ENCODE data around the gene TUBA4B.

TUBA4B gene

DNA sequence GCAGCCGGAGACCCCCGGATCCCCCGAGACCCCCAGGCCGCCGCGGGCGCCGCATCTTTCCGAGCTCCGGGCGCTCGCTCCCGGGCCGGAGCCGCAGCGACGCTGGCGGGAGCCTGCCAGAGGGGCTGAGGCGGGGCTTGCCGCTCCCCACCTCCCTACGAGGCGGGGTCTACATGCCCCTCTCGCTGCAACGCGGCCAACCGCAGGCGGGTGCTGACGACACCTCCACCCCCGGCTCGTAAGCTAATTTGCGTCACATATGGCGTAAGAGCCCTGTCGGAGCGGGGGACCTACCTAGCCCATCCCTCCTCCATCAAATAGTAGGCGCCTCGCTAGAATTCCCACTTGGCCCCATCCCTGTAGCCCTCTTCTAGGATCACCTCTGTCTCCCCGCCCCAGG is 56.2 kb downstream of the TUBA4B start, which contains the start of gene PTPRN:
PTPRN (minus strand) TSS at position 124 of the 400 bp plus-strand sequence; CDS start at position 55, 69 bp downstream.
- in situ Hi-C loops (cut with MboI; ENCODE audit: low sequenced_read_pairs) = loop anchor here (25.0 kb wide), 1 partner anchor 272 kb away; the partner anchor contains the start of gene CFAP65

DNA sequence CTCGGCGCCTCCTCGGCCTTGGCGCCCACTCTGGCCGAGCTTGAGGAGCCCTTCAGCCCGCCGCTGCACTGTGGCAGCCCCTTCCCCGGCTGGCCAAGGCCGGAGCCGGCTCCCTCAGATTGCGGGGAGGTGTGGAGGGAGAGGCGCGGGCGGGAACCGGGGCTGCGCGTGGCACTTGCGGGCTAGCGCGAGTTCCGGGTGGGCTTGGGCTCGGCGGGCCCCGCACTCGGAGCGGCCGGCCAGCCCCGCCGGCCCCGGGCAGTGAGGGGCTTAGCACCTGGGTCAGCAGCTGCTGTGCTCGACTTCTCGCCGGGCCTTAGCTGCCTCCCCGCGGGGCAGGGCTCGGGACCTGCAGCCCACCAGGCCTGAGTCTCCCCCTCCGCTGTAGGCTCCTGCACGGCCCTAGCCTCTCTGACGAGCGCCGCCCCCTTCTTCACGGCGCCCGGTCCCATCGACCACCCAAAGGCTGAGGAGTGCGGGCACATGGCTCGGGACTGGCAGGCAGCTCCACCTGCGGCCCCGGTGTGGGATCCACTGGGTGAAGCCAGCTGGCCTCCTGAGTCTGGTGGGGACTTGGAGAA is 59.7 kb downstream of the TUBA4B start:
- in situ Hi-C loops (cut with MboI; ENCODE audit: low sequenced_read_pairs) = loop anchor here (25.0 kb wide), 1 partner anchor 275 kb away; the partner anchor contains the start of gene CFAP65

DNA sequence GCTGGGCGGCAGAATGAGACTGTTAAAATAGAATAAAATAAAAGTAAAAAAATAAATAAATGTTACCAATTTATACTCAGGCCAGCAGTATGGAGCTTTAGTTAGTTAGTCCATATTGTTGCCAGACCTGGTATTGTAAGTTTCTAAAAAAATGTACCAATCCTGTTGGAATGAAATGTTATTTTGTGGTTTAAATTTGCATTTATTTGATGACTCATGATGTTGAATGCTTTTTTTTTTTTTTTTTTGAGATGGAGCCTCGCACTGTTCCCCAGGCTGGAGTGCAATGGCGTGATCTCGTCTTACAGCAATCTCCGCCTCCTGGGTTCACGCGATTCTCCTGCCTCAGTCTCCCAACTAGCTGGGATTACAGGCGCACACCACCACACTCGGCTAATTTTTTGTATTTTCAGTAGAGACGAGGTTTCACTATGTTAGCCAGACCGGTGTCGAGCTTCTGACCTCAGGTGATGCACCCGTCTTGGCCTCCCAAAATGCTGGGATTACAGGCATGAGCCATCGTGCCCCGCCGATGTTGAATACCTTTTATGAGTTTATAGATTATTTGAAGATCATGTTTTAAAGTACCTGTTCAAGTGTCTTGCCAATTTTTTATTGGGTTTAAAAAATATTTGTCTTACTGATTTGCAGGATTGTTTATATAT is 61.9 kb downstream of the TUBA4B start:
- in situ Hi-C loops (cut with MboI; ENCODE audit: low sequenced_read_pairs) = loop anchor here (25.0 kb wide), 1 partner anchor 278 kb away; the partner anchor contains the start of gene CFAP65

All from HL-60/S4 treated with phorbol 12-myristate 13-acetate at 8.2 ng/mL for 4 days and 3 days (cell line).